Measurements from ENCODE around the gene CLEC4G.

CLEC4G gene

GRCh38 chr19:7720351-7720750, 11.6 kb downstream of the CLEC4G start:
- no peak for DNase-seq

GRCh38 chr19:7718668-7719067, 13.2 kb downstream of the CLEC4G start:
- DNase-seq: no peak

GRCh38 chr19:7716762-7717161, 15.1 kb downstream of the CLEC4G start:
- no peak for DNase-seq

- DNase-seq: no peak
Observed at GRCh38 chr19:7715671-7716070, 16.2 kb downstream of the CLEC4G start.

GRCh38 chr19:7710616-7711015, 21.3 kb downstream of the CLEC4G start:
- DNase-seq: no peak

GRCh38 chr19:7709932-7710460, 21.9 kb downstream of the CLEC4G start:
- DNase-seq: no peak

GRCh38 chr19:7706955-7707456, 24.9 kb downstream of the CLEC4G start:
- DNase-seq: no peak

- DNase-seq: no peak
Observed at GRCh38 chr19:7706188-7706954, 25.5 kb downstream of the CLEC4G start.

- no peak for DNase-seq
Observed at GRCh38 chr19:7705387-7706187, 26.3 kb downstream of the CLEC4G start.

- DNase-seq: no peak
Observed at GRCh38 chr19:7704280-7705060, 27.4 kb downstream of the CLEC4G start.

- no peak for DNase-seq
Observed at GRCh38 chr19:7703332-7703731, 28.6 kb downstream of the CLEC4G start.

- DNase-seq: no peak
Observed at GRCh38 chr19:7701654-7702457, 30.1 kb downstream of the CLEC4G start, which contains the start of gene FCER2. Gene FCER2 (minus strand): TSS chr19:7702131. CDS start chr19:7699760, 2,371 bp downstream.

- DNase-seq: no peak
Observed at GRCh38 chr19:7701049-7701653, 30.8 kb downstream of the CLEC4G start.

- DNase-seq: no peak
Observed at GRCh38 chr19:7699417-7700401, 32.2 kb downstream of the CLEC4G start.

GRCh38 chr19:7699003-7699402, 32.9 kb downstream of the CLEC4G start:
- DNase-seq: no peak

GRCh38 chr19:7698583-7698982, 33.3 kb downstream of the CLEC4G start:
- DNase-seq: no peak

- no peak for DNase-seq
Observed at GRCh38 chr19:7697721-7698287, 34.1 kb downstream of the CLEC4G start.

GRCh38 chr19:7694499-7694898, 37.4 kb downstream of the CLEC4G start:
- no peak for DNase-seq

- DNase-seq: no peak
Observed at GRCh38 chr19:7692417-7693088, 39.4 kb downstream of the CLEC4G start.

Measured in NCI-H226 (cell line).